NCI-H2227 treated with DMSO at 0.1 percent for 48 hours (cell line): ENCODE results near the gene CCDC66.
"Not testable (repeated sequence)": the region's sequence is repeated elsewhere in the genome, so short reads cannot be mapped to it uniquely, and the experiment has no call there.

ENCODE experiments used
- DNase-seq: peaks from one replicate; lab custom pipeline; 2025; lab: John Stamatoyannopoulos, UW

The CCDC66 gene

DNA sequence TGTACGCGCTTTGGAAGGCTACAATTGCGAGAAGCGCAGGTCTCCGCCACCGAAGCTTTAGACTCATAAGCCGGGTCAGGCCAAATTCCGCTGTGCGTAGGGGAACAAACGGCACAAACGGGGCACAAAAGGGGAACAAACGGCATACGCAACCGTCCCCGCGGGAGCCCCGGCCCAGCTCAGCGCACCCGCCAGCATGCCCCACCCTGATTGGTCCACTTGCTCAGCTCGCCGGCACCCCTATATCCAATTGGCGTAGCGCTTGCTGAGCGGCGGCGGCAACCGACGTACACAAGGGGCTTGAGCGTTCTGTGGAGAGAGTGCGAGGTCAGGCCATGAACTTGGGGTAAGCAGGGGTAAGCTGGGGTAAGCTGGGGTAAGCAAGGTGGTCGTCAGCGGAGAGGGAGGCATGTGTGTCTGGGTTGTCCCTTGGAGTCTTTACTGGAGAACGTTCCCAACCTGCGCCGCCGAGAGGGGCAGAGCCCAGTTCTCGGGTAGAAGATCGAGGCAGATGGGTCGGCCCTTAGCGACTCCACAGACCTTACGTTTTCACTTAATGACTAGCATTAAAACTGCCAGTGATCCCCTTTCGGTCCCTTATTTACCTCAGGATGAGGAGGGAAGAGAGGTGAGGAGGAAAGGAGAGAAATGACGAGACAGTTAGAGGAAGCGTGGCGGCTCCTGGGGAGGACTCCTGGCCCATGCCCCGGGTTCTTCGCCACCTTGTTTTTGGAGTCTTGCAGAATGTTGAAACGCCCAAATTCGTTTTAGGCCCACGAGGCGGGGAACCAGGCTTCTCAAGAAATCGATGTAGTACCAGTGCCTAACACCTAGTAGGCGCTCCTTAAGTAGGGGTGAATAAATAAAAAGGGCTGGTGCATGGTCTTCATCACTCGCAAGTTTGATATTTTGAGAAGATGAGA is at the start of gene CCDC66:
Gene CCDC66, plus strand, starts transcription at position 268 of the 923 bp plus-strand sequence. Its CDS starts 68 bp downstream, at position 336.
- peak; percentile 82 for DNase-seq

DNA sequence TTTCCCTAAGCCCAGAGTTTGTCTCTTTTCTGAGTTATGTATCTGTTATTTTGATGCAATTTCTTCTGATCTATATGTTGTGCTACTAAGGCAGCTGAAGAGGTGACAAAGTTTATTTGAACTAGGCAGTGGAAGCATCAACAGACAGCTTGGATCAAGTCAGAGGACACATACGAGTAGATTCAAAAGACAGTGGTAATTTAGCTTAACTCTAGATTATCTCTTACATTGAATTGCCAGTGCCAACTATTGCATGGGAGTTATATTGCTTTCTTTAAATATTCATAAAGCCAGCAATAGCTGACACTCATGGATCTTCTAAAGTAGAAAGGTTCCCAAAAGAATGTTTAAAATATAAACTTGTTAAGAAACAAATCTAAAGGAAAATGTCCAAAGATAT is 37.3 kb upstream of the CCDC66 start:
- no peak for DNase-seq

DNA sequence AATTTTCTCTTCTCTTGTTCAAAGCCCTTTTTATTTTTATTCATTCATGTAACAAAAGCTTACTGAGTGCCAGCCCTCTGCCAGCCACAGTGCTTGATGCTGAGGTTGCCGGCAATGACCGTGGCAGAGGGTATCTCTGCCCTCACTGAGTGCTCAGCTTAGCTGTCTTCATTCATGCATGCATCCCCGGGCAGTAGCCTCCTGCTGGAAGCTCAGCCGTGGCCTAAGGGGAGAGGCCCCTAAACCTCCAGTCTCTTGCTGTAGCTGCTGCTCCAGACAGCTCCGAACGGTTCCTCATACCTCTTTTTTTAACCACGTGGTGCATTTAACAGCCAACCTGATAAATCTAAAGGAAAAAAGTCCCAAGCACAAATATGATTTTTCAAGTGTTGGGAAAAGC is 34.6 kb upstream of the CCDC66 start:
- DNase-seq: no peak

DNA sequence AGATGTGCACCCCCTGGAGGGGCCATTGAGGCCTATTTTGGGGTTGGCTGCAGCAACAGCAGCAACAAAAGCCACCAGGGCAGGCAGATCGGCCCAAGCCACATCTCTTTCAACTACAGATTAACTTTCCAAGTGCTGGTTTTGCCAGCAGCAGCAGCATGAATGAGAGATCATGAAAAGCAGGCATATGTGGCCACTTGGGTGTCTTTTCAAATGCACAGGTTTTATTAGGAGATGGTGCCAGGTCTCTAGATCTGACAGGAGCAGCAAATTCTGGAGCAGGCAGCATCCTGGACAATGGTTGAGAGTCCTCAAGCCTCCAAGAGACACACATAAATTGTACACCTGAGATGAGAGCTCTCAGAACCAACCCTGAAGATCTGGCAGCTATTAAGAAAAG is 31.7 kb upstream of the CCDC66 start:
- DNase-seq: no peak

DNA sequence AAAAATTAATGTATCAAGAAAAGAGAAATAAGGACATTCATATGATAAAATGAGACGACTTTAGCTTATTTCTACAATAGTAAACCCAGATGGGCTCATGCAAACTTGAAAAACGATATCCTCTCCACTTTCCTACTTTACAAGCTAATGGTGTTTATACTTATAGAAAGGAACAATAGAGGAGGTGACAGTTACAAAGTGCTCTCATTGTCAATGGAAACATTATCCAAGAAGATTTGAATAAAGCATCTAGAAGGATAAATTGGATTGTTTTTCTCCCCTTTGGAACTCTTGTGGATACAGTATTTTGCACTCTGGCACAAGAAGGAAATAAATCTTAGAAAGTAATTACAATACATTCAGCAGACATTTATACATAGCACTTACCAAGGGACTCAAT is 20.2 kb upstream of the CCDC66 start:
- DNase-seq: no peak

DNA sequence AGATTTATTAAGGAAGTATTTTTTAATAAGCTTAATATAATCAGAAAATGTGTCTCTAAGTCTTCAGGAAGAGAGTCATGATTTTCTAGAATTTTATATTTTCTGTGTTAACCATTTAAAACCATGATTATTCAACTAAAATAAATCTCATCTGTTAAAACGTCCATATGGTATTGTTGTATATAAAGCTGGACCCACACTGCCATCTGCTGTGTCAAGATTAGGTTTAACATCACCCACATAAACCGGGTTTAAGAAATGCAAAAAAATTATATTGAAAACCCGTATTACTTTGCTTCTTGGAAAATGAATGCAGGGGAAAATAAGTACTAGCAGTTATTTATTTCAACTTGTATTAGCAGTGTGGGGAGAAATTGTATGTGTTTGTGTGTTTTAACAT is 9.5 kb upstream of the CCDC66 start:
- peak; percentile 2 for DNase-seq

DNA sequence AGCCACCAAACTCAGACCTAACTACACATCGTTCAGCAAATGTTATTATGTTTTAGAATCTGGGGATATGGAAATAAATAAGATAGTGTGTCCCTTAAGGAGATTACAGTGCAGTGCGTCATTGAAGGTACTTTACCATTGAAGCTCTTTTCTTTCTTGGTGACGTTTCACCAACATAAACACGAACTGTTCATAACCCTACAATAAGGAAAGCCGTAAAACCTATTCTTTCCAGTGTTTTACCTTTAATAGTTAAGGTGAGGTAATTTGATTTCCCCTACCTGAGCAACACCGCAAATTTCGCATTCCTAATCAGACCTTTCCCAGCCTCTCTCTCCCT is 826 bp downstream of the CCDC66 start:
- peak; percentile 25 for DNase-seq

DNA sequence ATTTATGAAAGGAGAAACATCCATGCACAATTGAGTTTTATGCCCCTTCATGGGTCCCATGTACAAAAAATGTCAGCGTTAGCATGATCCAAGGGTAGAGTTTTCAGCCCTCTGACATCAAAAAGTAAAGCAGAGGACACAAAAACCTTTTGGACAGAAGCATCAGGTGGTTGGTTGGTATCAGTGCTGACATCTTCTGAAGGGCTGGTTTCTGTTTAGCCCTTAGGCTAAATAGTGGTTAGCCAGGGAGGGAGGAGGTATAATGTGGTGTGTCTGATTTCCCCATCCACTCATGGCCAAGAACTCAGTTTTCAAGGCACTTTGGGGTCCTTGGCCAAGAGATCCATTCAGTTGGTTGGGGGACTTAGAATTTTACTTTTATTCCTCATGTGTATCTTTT is 16.5 kb downstream of the CCDC66 start:
- no peak for DNase-seq

DNA sequence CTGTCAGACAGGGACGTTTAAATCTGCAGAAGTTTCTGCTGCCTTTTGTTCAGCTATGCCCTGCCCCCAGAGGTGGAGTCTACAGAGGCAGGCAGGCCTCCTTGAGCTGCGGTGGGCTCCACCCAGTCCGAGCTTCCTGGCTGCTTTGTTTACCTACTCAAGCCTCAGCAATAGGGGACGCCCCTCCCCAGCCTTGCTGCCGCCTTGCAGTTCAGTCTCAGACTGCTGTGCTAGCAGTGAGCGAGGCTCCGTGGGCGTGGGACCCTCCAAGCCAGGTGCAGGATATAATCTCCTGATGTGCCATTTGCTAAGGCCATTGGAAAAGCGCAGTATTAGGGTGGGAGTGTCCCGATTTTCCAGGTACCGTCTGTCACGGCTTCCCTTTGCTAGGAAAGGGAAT is 25.0 kb downstream of the CCDC66 start:
- DNase-seq: not testable (repeated sequence)

DNA sequence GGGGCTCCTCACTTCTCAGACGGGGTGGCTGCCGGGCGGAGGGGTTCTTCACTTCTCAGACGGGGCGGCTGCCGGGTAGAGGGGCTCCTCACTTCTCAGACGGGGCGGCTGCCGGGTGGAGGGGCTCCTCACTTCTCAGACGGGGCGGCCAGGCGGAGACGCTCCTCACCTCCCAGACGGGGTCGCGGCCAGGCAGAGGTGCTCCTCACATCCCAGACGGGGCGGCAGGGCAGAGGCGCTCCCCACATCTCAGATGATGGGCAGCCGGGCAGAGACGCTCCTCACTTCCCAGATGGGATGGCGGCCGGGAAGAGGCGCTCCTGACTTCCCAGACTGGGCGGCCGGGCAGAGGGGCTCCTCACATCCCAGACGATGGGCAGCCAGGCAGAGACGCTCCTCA is 27.3 kb downstream of the CCDC66 start:
- DNase-seq: not testable (repeated sequence)

DNA sequence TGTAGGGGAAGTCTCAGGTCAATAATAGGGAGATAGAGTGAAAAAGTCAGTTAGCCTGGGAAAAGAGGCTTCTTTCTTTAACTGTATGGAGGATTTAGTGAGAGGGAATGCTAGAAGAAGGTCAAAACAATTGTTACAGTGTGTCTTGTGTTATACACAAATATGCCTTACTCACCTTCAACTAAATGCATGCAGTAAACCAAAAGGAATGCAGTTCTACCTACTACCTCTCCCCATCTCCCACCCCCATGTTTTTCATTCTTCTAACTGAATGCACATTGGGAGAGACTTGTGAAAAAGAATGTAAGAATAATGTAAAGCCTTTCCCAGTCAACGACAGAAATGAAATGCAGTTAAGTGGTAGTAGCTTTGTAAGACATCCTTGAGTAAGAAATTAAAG is 33.8 kb downstream of the CCDC66 start:
- DNase-seq: no peak

DNA sequence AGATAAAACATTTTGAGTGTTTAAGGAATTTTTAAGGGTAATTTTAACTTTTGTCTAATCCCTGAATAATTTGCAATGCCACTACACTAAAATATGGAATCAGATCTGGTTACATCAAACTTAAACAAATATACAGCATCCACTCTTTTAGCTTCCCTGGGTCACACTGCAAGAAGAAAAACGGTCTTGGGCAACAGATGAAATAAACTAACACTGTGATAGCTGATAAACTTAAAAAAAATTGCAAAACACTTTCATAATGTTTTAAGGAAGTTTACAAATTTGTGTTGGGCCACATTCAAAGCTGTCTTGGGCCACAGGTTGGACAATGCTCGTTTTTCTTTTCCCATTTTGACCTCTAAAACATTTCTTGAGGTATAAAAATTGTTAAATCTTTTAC is 34.3 kb downstream of the CCDC66 start:
- DNase-seq: no peak

DNA sequence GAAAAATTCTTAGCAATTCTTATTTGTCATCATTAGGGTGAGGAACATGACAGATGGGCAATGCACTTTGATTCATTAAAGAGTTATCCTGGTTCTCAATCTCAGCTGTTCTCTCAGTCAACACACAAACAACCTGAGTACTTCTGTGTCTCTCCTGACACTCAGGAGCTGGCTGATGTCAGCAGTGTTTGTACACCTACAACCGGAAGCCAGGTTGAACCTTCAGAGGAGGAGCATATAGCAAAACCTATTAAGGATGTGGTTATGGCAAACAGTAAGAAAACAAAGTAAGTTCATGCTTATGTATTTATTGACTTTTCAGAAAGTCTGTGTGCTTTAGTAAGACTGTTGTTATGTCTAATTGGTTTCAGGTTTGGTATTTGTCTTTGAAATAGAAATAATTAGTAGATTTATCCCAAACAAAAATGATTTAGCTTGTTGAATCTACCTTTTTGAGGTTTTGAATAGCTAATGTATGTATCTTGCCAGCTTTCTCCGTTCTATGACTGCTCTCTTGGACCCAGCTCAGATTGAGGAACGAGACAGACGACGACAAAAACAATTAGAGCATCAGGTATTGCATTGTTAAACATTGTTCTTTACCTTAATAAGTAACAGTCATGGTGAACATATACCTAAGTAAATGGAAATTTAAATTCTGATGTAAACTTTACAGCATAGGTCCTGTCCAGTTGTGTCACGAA is 36.6 kb downstream of the CCDC66 start:
- DNase-seq: no peak

DNA sequence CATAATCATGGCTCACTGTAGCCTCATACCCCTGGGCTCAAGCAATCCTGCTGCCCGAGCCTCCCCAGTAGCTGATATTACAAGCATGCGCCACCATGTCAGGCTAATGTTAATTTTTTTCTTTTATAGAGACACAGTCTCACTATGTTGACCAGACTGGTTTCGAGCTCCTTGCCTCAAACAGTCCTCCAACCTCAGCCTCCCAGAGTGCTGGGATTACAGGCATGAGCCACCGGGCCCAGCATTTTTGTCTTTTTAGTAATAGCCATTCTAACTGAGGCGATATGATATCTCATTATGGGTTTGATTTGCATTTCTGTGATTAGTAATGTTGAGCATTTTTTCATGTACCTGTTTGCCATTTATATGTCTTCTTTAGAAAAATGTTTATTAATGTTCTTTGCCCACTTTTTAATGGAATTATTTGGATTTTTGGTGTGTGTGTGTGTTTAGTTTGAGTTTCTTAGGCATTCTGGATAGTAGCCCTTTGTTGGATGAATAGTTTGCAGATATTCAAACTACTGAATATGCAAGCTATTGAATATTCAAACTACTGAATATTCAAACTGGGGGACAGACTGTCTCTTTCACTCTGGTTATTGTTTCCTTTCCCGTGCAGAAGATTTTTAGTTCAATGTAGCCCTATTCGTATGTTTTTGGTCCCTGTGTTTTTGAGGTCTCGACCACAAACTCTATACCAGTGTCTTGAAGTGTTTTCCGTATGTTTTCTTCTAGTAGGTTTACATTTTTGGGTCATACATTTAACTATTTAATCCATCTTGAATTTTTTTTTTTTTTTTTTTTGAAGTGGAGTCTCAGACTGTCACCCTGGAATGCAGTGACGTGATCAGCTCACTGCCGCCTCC is 39.2 kb downstream of the CCDC66 start:
- DNase-seq: no peak

DNA sequence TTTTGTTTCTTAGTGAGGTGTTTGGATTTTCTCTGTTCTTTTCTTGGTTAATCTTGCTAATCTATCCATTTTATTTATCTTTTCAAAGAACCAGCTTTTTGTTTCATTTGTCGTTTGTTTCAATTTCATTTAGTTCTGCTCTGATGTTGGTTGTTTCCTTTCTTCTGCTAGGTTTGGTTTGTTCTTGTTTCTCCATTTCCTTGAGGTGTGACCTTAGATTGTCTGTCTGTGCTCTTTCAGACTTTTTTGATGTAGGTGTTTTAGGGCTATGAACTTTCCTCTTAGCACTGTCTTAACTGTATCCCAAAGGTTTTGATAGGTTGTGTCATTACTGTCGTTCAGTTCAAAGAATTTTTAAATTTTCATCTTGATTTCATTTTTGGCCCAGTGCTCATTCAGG is 51.5 kb downstream of the CCDC66 start:
- not testable (repeated sequence) for DNase-seq

DNA sequence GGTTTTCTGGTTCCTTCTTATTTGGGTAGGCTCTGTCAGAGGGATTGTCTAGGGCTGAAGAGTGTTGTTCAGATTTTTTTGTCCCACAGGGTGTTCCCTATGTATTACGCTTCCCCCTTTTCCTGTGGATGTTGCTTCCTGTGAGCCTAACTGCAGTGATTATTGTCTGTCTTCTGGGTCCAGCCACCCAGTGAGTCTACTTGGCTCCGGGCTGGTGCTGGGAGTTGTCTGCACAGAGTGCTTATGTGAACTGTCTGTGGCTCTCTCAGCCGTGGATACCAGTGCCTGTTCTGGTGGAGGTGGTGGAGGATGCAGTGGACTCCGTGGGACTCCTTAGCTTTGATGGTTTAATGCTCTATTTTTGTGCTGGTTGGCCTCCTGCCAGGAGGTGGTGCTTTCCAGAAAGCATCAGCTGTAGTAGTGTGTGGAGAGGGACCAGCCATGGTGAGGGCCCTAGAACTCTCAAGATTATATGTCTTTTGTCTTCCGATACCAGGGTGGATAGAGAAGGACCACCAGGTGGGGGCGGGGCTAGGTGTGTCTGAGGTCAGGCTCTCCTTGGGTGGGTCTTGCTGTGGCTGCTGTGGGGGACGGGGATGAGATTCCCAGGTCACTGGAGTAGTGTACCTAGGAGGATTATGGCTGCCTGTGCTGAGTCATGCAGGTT is 53.8 kb downstream of the CCDC66 start:
- no peak for DNase-seq

DNA sequence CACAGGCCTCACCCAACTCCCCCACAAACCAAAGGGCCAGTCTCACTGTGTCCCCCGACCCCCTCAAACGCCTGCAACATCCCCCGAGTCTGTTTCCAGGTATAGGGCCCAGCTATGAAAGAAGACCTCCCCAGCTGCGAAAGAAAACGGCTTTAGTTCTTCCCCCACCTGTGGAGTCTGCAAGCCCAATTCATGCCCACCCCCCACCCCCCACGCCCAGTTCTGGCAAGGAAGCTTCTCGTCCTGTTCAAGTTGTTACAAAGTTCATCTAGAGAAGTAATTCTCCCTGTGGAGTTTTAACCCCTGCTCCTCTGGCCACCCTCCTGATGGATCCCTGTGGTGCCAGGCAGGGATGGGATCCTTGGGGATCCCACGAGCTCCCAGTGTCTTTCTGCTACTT is 54.4 kb downstream of the CCDC66 start:
- DNase-seq: no peak

DNA sequence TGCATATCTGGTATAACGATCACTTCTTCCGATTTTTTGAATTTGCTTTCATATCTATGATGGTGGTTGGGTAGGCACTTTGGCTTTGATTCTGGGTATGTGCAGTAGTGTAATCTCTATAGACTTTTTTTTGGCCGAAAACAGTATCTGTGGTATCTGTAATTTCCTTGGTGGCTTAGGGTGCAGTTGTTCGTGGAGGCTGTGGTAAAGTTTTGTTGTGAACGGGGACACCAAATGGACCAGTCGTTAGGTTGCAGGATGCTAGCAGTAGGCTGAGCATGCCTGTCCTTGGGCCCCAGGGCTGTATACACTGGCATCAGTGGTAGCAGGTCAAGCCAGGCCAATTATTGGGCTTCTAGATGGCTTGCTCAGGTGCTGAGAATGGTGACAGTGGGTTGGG is 55.2 kb downstream of the CCDC66 start:
- no peak for DNase-seq

DNA sequence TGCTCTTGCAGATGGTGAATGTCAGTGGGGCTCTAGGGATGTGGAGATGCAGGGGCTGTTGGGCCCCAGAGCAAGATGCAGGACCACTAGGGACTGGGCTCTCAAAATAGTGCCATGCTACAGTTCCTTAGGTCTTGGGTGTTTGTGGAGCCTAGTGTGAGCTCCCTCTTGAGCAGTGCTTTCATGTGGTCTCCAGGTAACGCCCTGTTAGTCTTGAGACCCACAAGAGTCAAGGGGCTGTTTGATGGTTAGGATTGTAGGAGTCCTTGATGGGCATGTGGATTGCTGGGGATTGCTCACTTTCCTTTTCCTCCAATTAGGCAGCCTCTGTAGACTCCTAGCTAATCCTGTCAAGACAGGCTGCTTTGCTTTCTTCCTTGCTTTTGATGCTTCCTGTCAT is 56.0 kb downstream of the CCDC66 start:
- DNase-seq: no peak

DNA sequence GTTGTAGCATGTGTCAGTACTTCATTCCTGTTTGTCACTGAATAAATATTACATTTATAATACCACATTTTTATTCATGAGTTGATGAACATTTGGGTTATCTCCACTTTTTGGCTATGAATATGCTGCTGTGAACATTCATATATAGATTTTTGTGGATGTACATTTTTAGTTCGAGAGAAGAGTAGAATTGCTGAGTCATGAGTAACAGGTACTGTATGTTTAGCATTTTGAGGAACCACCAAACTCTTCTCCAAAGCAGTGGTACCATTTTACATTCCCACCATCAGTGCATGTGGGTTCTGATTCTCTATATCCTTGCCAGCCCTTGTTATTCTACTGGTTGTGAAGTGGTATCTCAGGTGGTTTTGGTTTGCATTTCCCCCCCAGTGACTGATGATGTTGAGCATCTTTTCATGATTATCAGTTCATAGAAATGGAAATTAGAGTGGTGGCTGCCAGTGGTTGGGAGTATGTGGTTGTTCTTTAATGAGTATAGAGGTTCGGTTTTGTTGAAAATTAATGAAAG is 59.6 kb downstream of the CCDC66 start:
- DNase-seq: no peak

DNA sequence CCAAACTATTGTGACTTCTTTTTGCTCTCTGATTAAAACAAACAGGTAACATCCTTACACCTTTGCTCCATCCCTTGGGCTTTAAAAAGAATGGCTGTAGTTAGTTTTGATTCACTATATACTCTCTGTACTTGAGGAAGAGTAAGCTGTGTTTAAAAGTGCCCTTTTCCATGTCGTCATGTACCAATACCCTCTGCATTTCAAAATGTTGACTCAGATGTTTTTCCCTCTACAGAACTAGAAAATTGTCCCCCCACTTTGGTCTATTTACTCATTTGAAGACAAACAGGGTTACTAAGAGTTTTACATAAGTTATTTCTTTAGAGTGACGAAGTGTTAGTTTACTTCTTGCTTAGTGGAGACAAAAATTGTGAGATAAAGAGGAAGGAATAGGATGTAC is 63.4 kb downstream of the CCDC66 start:
- DNase-seq: no peak

DNA sequence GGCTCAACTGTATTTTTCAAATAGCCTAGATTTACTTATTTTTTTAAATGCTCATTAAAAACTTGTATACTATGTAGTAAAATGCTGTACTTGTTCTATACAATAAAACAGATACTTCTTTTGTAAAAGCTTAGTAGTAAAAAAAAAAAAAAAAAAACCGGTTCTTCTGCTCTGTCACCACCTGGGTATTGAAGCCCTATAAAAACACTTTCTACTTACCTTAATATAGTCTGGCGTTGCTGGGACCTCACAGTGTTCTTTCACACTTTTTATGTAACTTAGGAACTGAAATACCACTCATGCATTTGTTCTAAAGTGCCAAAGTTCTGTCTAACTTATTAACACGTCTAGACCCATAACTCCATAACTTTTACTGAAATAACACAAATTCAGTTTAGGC is 64.7 kb downstream of the CCDC66 start:
- DNase-seq: no peak
